ENCODE data around the gene KRTAP3-3.

KRTAP3-3 gene

GRCh38 chr17:40952661-40953060, 41.3 kb downstream of the KRTAP3-3 start:
- H3K4me3 ChIP-seq (ENCODE audit: low read depth in 1 of 2, low read length in 2 of 2) = no peak overlapping the region
- H3K27me3 ChIP-seq (ENCODE audit: insufficient read depth, low read length, poor library complexity) = peaks cover 27% of the 10 kb centered on the region
- H3K9ac ChIP-seq (ENCODE audit: low read depth, low read length) = no peak overlapping the region
- H2AFZ ChIP-seq (ENCODE audit: low read depth, low read length) = no peak overlapping the region
- ATAC-seq (ENCODE audit: insufficient read depth, low read depth) = no peak
- H3K4me2 ChIP-seq (ENCODE audit: insufficient read depth, low read length) = no peak overlapping the region
- no peak overlapping the region for H3K27ac ChIP-seq (ENCODE audit: low read length)
- H3K9me3 ChIP-seq (ENCODE audit: insufficient read depth, low read length, severe bottlenecking) = no peaks in the 10 kb centered on the region
- no peaks in the 10 kb centered on the region for H3K36me3 ChIP-seq (ENCODE audit: insufficient read depth, low read length)
- no peak for DNase-seq
- no peaks in the 10 kb centered on the region for H3K79me2 ChIP-seq (ENCODE audit: insufficient read depth, low read length)
- no peaks in the 10 kb centered on the region for H3K4me1 ChIP-seq (ENCODE audit: insufficient read depth, low read length)
- no peak for TF ChIP-seq EZH2 (IDR thresholded peaks at IDR 0.05; ENCODE audit: borderline replicate concordance, low read depth, low read length, severe bottlenecking)
- TF ChIP-seq CTCF (IDR thresholded peaks at IDR 0.05; ENCODE audit: borderline replicate concordance, extremely low read depth, low read length, poor library complexity, severe bottlenecking) = no peak
- H4K20me1 ChIP-seq (ENCODE audit: insufficient read depth, low read length) = no peaks in the 10 kb centered on the region

- no peaks in the 10 kb centered on the region for H3K4me1 ChIP-seq (ENCODE audit: insufficient read depth, low read length)
- no peaks in the 10 kb centered on the region for H3K79me2 ChIP-seq (ENCODE audit: insufficient read depth, low read length)
- no peaks in the 10 kb centered on the region for H3K36me3 ChIP-seq (ENCODE audit: insufficient read depth, low read length)
- H4K20me1 ChIP-seq (ENCODE audit: insufficient read depth, low read length) = no peaks in the 10 kb centered on the region
- H2AFZ ChIP-seq (ENCODE audit: low read depth, low read length) = no peak overlapping the region
- H3K4me2 ChIP-seq (ENCODE audit: insufficient read depth, low read length) = no peak overlapping the region
- no peaks in the 10 kb centered on the region for H3K9me3 ChIP-seq (ENCODE audit: insufficient read depth, low read length, severe bottlenecking)
- ATAC-seq (ENCODE audit: insufficient read depth, low read depth) (no peak), DNase-seq (no peak)
- peaks cover 27% of the 10 kb centered on the region for H3K27me3 ChIP-seq (ENCODE audit: insufficient read depth, low read length, poor library complexity)
- TF ChIP-seq CTCF (IDR thresholded peaks at IDR 0.05; ENCODE audit: borderline replicate concordance, extremely low read depth, low read length, poor library complexity, severe bottlenecking) = no peak
- TF ChIP-seq EZH2 (IDR thresholded peaks at IDR 0.05; ENCODE audit: borderline replicate concordance, low read depth, low read length, severe bottlenecking) = no peak
- H3K9ac ChIP-seq (ENCODE audit: low read depth, low read length) = no peak overlapping the region
- H3K27ac ChIP-seq (ENCODE audit: low read length) = no peak overlapping the region
- H3K4me3 ChIP-seq (ENCODE audit: low read depth in 1 of 2, low read length in 2 of 2) = no peak overlapping the region
Measured at GRCh38 chr17:40952154-40952553, 41.8 kb downstream of the KRTAP3-3 start.

- Histone ChIP-seq H3K4me3 (ENCODE audit: low read depth in 1 of 2, low read length in 2 of 2) (no peak overlapping the region), H3K27ac (ENCODE audit: low read length) (no peak overlapping the region), H3K9me3 (ENCODE audit: insufficient read depth, low read length, severe bottlenecking) (no peaks in the 10 kb centered on the region), H3K4me2 (ENCODE audit: insufficient read depth, low read length) (no peak overlapping the region), H4K20me1 (ENCODE audit: insufficient read depth, low read length) (no peaks in the 10 kb centered on the region), H2AFZ (ENCODE audit: low read depth, low read length) (no peak overlapping the region), H3K9ac (ENCODE audit: low read depth, low read length) (no peak overlapping the region), H3K27me3 (ENCODE audit: insufficient read depth, low read length, poor library complexity) (peaks cover 31% of the 10 kb centered on the region), H3K36me3 (ENCODE audit: insufficient read depth, low read length) (no peaks in the 10 kb centered on the region), H3K79me2 (ENCODE audit: insufficient read depth, low read length) (no peaks in the 10 kb centered on the region), H3K4me1 (ENCODE audit: insufficient read depth, low read length) (no peaks in the 10 kb centered on the region)
- no peak for ATAC-seq (ENCODE audit: insufficient read depth, low read depth)
- DNase-seq = no peak
- no peak for TF ChIP-seq EZH2 (IDR thresholded peaks at IDR 0.05; ENCODE audit: borderline replicate concordance, low read depth, low read length, severe bottlenecking)
- no peak for TF ChIP-seq CTCF (IDR thresholded peaks at IDR 0.05; ENCODE audit: borderline replicate concordance, extremely low read depth, low read length, poor library complexity, severe bottlenecking)
Measured at GRCh38 chr17:40951011-40951622, 42.8 kb downstream of the KRTAP3-3 start.
